ENCODE measurements around the gene FGF3.

DNA sequence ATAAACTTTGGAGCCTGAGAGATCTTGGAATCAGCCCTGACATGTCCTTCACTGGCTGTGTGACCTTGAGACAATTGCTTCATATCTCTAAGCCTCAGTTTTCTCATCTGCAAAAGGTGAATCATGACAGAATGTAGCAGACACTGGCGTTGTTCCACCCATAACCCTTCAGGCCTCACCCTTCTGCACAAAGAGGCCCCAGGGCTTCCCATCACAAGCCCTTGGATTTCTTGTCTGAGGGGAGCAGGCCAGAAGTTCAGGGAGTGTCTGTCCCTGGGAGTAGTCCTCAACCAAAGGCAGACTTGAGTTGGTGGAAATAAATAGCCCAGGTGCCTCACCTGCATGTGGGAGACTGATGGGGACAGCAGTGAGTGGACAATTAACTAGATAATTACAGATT, 16.6 kb downstream of the FGF3 start:
- no peak for TF ChIP-seq SMARCA5 (IDR thresholded peaks at IDR 0.05)
- TF ChIP-seq, protein P1, sequence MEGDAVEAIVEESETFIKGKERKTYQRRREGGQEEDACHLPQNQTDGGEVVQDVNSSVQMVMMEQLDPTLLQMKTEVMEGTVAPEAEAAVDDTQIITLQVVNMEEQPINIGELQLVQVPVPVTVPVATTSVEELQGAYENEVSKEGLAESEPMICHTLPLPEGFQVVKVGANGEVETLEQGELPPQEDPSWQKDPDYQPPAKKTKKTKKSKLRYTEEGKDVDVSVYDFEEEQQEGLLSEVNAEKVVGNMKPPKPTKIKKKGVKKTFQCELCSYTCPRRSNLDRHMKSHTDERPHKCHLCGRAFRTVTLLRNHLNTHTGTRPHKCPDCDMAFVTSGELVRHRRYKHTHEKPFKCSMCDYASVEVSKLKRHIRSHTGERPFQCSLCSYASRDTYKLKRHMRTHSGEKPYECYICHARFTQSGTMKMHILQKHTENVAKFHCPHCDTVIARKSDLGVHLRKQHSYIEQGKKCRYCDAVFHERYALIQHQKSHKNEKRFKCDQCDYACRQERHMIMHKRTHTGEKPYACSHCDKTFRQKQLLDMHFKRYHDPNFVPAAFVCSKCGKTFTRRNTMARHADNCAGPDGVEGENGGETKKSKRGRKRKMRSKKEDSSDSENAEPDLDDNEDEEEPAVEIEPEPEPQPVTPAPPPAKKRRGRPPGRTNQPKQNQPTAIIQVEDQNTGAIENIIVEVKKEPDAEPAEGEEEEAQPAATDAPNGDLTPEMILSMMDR (IDR thresholded peaks at IDR 0.05 in 2 of 3, conservative IDR thresholded peaks at IDR 0.05 in 1 of 3; ENCODE audit: insufficient read depth in 2 of 3, low read depth in 1 of 3, low read length in 3 of 3) = no peak

All from K562 (cell line).